C4-2B (cell line): Measurements from ENCODE around the gene COX8C.

ENCODE experiments used
- CTCF ChIP-seq: fragments of 450-650 bp; conservative IDR thresholded peaks from 2 replicates; pipeline ENCODE4 v1.5.1; 2017; ENCODE audit warnings: mild to moderate bottlenecking
- ZFX ChIP-seq: fragments of 450-650 bp; IDR thresholded peaks from 2 replicates; pipeline ENCODE4 v1.6.1; 2017

DNA sequence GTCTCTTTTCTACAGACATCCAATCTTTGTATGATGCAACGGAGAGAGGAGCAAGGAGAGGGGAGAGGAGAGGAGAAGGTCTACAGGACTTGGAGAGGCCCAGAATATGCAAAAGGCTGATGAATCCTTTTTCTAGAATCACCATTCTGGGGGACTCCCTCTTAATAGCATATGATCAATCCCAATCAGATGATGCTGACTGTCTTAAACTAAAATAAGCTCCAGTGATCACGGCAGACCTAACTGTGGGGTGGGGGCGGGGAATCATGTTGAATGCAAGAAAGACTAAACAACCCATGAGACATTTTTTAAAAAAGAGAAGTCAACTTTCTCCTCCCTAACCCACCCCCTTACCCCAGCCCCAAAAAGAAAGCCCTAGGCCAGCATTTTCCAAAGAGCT is 47.6 kb upstream of the COX8C start:
- TF ChIP-seq CTCF: no peak
- TF ChIP-seq ZFX: no peak
